HEK293 (cell line): ENCODE measurements around the gene EIF1B.

Experiments used
- CTCF ChIA-PET: fragments of 350-600 bp; formaldehyde crosslinking; extraction: SDS; loops from one replicate; lab custom pipeline; 2021; ENCODE audit warnings: antibody characterized with exemption; lab: Yijun Ruan, JAX
- POLR2A ChIA-PET: fragments of 300-600 bp; formaldehyde crosslinking; extraction: SDS; loops from one replicate; lab custom pipeline; 2020; ENCODE audit warnings: antibody characterized with exemption, inconsistent platforms; lab: Yijun Ruan, JAX
- H3K27ac ChIP-seq: fragments of 200-500 bp; sonication (Bioruptor generic); 2 replicates; pipeline ENCODE4 v1.5.1; 2014; ENCODE audit warnings: low read depth, low read length, control low read depth, inconsistent platforms; ENCODE audit errors: extremely low read depth
- H3K36me3 ChIP-seq, 2 experiments: fragments of 200-500 bp in 1 of 2; sonication (Bioruptor generic) in 1 of 2; 1 replicate in 1 of 2; 2 replicates in 1 of 2; pipeline ENCODE4 v1.5.1; 2014 to 2017; ENCODE audit warnings: inconsistent platforms in 2 of 2, low read length in 2 of 2; ENCODE audit not compliant: control insufficient read depth in 2 of 2, insufficient read depth in 1 of 2
- H3K4me1 ChIP-seq: fragments of 200-500 bp; sonication (Bioruptor generic); 2 replicates; pipeline ENCODE4 v1.5.1; 2014; ENCODE audit warnings: mild to moderate bottlenecking, low read length, inconsistent platforms; ENCODE audit not compliant: control insufficient read depth, insufficient read depth
- H3K4me3 ChIP-seq: 2 replicates; pipeline ENCODE4 v1.5.1; 2011; ENCODE audit warnings: low read depth, mild to moderate bottlenecking, control low read depth, low read length, moderate library complexity
- H3K9me3 ChIP-seq: fragments of 200-500 bp; sonication (Bioruptor generic); 2 replicates; pipeline ENCODE4 v1.5.1; 2014; ENCODE audit warnings: low read depth, low read length, inconsistent platforms; ENCODE audit not compliant: control insufficient read depth, insufficient read depth
- GFI1B ChIP-seq: fragments of 450-650 bp; formaldehyde crosslinking; IDR thresholded peaks from 2 replicates; pipeline ENCODE4 v1.5.1; 2016; ENCODE audit warnings: missing biosample characterization, missing genetic modification characterization
- INSM2 ChIP-seq: fragments of 450-650 bp; formaldehyde crosslinking; IDR thresholded peaks from 2 replicates; pipeline ENCODE4 v1.5.1; 2016; ENCODE audit warnings: missing biosample characterization, missing genetic modification characterization
- PRDM2 ChIP-seq: fragments of 450-650 bp; formaldehyde crosslinking; IDR thresholded peaks from 2 replicates; pipeline ENCODE4 v1.5.1; 2016; ENCODE audit warnings: missing biosample characterization, missing genetic modification characterization, borderline replicate concordance
- SALL2 ChIP-seq: fragments of 450-650 bp; formaldehyde crosslinking; IDR thresholded peaks from 2 replicates; pipeline ENCODE4 v1.5.0; 2017; ENCODE audit warnings: missing biosample characterization, mild to moderate bottlenecking, missing genetic modification characterization, borderline replicate concordance
- ZBTB7A ChIP-seq: fragments of 450-650 bp; formaldehyde crosslinking; IDR thresholded peaks from 2 replicates; pipeline ENCODE4 v1.5.1; 2016; ENCODE audit warnings: low read depth, missing biosample characterization, missing genetic modification characterization
- ZEB2 ChIP-seq: fragments of 450-650 bp; formaldehyde crosslinking; IDR thresholded peaks from 2 replicates; pipeline ENCODE4 v1.5.1; 2016; ENCODE audit warnings: missing biosample characterization, missing genetic modification characterization
- ZIC2 ChIP-seq: fragments of 450-650 bp; formaldehyde crosslinking; IDR thresholded peaks from 2 replicates; pipeline ENCODE4 v1.5.1; 2016; ENCODE audit warnings: missing biosample characterization, missing genetic modification characterization
- ZNF157 ChIP-seq: fragments of 450-650 bp; formaldehyde crosslinking; IDR thresholded peaks from 2 replicates; pipeline ENCODE4 v1.5.1; 2016; ENCODE audit warnings: missing biosample characterization, missing genetic modification characterization
- ZNF560 ChIP-seq: fragments of 450-650 bp; formaldehyde crosslinking; IDR thresholded peaks from 2 replicates; pipeline ENCODE4 v1.5.1; 2017; ENCODE audit warnings: missing biosample characterization, missing genetic modification characterization, borderline replicate concordance
- ZNF747 ChIP-seq: fragments of 450-650 bp; formaldehyde crosslinking; IDR thresholded peaks from 2 replicates; pipeline ENCODE4 v1.5.1; 2016; ENCODE audit warnings: missing biosample characterization, missing genetic modification characterization
- ZSCAN16 ChIP-seq: fragments of 450-650 bp; formaldehyde crosslinking; IDR thresholded peaks from 2 replicates; pipeline ENCODE4 v1.5.1; 2016; ENCODE audit warnings: missing biosample characterization, missing genetic modification characterization
- ZSCAN18 ChIP-seq: fragments of 450-650 bp; formaldehyde crosslinking; IDR thresholded peaks from 2 replicates; pipeline ENCODE4 v1.5.1; 2016; ENCODE audit warnings: missing biosample characterization, missing genetic modification characterization

Gene EIF1B

DNA sequence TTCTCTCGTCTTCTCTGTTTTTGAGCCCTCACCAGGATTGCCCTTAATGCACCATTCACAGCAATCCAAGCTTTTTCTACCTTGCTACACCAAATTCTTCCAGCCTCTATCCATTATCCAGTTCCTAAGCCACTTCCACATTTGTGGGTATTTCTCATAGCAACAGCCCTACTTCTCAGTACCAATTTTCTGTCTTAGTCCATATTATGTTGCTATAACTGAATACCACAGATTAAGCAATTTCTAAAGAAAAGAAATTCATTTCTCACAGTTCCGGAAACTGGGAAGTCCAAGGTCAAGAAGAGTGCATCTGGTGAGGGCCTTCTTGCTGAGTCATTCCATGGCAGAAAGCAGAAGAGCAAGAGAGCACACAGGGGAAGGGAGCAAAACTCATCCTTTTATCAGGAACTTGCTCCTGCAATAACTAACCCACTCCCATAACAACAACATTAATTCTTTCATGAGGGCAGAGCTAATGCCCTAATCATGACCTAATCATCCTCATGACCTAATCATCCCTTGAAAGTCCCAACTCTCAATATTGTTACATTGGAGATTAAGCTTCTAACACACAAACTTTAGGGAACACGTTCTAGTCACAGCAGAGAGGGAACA lies 9.7 kb upstream of the EIF1B start (continued):
- no peak for TF ChIP-seq ZNF157 (tag by site-specific recombination)
- no peak for TF ChIP-seq ZNF560

DNA sequence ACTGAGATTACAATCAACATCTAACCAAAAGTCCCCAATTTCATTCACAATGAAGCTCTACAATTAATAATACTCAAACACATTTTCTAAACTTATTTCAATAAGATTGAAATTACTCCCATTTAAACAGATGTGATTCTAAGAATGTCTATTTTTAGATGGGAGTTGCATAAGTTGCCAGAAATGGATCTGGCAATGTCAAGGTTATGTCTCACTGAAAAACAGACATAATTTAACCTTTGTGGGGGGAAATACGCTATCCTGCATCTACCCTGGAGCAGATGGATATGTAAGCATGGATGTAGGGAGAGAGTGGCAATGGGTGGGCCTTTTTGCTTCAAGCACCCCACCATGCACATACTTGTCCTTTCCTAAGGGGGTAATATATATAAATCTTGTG lies 6.7 kb upstream of the EIF1B start:
- no peaks in the 10 kb centered on the region for H3K36me3 ChIP-seq
- H3K27ac ChIP-seq, result no peak overlapping the region
- POLR2A ChIA-PET, result no interaction called here
- TF ChIP-seq PRDM2 (tag by site-specific recombination), result no peak
- no peak for TF ChIP-seq ZBTB7A (tag by site-specific recombination)
- no peak for TF ChIP-seq SALL2 (tag by site-specific recombination)
- no peak for TF ChIP-seq ZSCAN18 (tag by site-specific recombination)
- H3K4me1 ChIP-seq, result no peaks in the 10 kb centered on the region
- no peaks in the 10 kb centered on the region for H3K9me3 ChIP-seq
- H3K4me3 ChIP-seq, result no peak overlapping the region
- CTCF ChIA-PET, result interaction anchor here (0.6 kb wide), 1 partner anchor 1197 kb away, joined by 3 read pairs; no protein-coding TSS in a partner anchor

DNA sequence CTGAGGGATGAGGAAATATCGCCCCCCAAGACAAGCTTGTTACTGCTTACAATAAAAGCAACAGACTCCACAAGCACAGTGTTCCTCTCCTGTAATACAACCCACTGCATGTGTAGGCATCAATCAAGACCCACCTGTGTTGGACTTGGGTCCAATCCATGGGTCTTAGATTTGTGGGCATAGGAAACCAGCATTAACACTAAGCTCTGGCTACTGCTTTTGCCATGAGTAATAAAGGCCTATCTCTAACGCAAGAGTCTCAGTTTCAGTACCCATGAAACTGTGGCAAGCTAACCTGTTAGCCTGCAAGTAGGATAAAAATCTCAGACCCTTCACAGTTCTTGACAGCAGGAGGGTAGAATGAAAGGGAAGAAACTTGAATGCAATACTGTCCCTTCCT lies 5.2 kb upstream of the EIF1B start:
- CTCF ChIA-PET, result interaction anchor here (0.5 to 1.5 kb wide), 2 partner anchors 113 to 214 kb away, joined by 5 to 7 read pairs; no protein-coding TSS in a partner anchor
- no peaks in the 10 kb centered on the region for H3K9me3 ChIP-seq
- no peak overlapping the region for H3K4me3 ChIP-seq
- POLR2A ChIA-PET, result no interaction called here
- no peaks in the 10 kb centered on the region for H3K36me3 ChIP-seq
- no peaks in the 10 kb centered on the region for H3K4me1 ChIP-seq
- TF ChIP-seq ZEB2 (tag by site-specific recombination) (no peak), ZIC2 (tag by site-specific recombination) (no peak), INSM2 (tag by site-specific recombination) (no peak), ZNF747 (no peak), GFI1B (no peak), ZSCAN16 (tag by site-specific recombination) (no peak)
- TF ChIP-seq, all 188 proteins: peak for 0
- H3K27ac ChIP-seq, result no peak overlapping the region
